Cerebellar cortex (tissue), 1 donor: ENCODE measurements around the gene BTBD1.

Experiments
- DNase-seq: peaks from one replicate; pipeline ENCODE4 v3.0.0-alpha.2; 2015; ENCODE audit warnings: low spot score

The BTBD1 gene

DNA sequence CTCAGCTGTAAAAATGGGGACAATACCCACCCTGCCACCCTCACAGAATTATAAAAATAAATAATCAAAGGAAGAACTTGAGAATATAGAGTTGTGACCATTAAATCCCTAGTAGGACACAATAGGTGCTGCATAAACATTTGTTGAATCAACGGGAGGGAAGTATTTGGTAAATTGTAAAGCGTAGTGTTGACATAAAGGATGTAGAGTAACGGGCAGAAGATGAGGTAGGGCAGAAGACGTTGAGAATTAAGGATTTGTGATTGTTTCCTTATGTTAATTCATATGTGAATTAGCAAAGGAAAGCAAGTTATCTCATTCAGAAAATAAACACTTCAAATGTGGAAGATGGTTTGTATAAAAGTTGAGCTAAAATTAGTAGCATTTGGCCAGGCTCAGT, 73.9 kb downstream of the BTBD1 start:
- no peak for DNase-seq

DNA sequence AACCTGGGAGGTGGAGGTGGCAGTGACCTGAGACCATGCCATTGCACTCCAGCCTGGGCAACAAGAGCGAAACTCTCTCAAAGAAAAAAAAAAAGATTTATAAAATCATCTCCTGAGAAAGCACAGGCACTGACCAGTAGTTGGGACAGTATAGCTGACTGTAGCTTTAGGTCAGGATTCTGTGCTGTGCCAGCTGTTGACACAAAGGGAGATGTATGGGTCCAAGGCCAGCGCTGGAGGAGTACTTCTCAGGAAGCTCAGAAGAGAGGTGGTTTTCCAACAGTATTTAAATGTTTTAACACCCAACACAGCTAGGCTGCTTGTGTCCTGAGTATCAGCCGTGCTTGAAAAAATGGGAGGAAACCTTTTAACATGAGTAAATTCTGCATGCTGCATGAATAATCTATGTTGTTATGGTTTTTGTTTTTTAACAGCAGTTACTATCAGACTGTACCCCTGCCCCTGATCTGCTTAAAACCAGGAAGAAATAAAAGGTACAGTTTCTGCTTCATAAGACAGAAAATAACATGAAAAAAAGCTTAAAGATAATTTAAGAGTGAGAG, 74.5 kb downstream of the BTBD1 start:
- no peak for DNase-seq

DNA sequence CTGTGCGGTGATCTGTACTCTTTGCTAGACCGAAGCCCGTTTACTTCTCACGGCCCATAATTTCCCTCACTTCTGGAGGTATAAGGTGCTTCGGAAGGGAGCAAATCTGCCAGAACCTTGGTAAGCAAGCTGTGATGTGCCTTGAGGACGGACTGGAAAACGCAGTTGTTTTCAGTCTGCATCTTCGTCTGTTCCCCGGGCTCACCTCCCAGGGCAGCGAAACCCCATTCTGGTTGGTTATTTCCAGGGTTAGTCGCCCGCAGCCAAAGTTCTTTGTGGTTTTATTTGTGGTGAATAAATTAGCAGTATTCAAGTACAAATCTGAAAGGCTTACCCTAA, 80.6 kb downstream of the BTBD1 start:
- DNase-seq, result no peak

DNA sequence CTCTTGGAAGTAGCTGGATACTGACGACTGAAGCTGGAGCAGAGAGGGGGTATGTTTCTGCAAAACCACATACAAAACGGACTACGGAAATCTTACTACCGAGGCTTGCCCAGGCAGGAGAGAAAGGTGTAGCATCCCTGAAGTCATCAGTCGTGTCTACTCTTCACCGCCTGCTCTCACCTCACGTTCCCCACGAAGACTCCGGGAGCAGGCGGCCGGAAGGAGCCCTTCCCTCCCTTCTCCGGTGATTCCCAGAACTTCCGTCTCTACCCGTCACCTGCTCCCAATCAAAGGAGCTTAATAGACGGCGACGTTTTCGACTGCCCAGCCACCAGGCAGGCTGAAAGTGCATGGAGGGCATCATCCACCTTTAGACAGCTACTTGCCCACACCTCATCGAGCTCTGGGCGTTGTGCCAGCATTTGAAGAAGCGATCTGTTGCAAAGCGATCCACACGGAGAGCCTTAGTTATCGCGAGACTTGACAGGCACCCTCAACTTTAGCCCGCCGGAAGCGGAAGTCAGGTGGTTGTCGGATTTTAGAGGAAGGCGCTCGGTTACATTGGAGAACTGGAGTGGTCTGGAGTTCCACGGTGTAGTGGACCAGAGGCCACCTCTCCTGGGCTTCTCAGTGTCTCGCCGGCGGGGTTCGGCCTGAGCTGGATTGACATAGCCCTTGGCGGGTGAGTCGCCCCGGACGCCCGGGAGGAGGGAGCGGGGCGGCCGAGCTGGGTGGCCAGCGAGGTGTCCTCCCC, 81.2 kb downstream of the BTBD1 start, which contains the start of gene RAMAC:
Gene RAMAC, plus strand, starts transcription at position 523 of the 754 bp plus-strand sequence. CDS start 2,809 bp downstream, outside the sequence.
- DNase-seq, result peak; percentile 99

DNA sequence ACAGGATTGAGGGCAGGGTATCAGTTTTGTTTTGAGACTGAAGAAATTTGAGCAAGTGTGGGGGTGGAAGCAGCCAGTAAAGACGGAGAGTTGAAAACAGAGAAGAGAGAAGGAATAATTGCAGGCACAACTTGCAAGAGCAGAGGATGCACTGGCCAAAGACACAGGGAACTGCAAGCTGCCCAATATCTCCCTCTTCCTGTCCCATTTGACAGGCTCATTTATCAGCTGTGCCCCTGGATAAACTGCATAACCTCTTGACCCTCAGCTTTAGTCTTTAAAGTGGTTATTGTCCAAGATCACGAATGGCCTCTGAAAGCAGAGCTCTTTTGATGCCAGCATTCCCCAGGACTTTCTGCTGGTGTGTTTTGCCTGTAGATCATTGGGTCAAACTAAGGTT, 86.1 kb downstream of the BTBD1 start:
- DNase-seq, result no peak

DNA sequence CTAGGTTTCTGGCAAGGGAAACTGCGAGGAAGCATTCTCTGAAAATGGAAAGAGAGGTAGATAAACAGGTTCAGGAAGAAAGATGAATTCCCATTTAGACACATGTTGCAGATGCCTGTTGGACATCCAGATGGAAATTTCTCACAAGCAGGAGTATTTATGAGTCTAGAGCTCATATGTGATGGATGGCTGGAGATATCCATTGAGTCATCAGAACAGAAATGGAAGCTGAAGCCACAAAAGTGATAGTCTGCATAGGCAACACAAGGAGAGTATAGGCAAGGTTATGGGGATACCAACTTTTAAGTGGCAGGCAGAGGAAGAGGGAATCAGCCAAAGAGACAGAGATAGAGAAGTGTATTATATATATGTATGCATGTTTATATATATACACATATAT, 87.3 kb downstream of the BTBD1 start:
- no peak for DNase-seq

DNA sequence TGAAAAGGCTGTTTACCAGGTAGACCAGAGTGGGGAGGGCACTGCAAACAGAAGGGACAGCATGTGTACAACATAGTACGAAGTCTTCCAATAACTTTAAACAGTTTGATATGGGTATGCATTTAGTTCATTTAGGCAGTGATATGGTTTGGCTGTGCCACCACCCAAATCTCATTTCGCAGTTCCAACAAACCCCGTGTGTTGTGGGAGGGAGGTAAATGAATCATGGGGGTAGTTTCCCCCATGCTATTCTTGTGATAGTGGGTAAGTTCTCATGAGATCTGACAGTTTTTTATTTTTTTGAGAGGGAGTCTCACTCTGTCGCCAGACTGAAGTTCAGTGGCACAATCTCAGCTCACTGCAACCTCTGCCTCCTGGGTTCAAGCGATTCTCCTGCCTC, 88.6 kb downstream of the BTBD1 start:
- no peak for DNase-seq

DNA sequence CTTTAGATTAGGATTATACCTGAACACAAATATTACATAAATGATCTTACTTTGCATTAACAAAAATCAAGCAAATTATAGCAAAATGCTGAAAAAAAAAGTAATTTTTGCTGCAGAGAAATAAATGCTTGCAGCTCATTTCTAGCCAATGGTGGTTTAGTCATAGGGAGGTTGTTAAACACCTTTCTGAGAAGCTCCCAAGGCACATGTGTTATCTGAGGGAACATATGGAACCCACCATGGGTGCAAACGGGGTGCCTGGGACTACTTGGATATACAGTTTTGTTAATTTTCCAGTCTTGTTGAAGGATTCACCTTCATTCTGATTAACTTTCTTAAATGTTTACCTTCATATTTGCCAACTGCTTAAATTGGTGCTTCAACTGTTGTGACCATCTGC, 90.0 kb downstream of the BTBD1 start:
- DNase-seq, result no peak

DNA sequence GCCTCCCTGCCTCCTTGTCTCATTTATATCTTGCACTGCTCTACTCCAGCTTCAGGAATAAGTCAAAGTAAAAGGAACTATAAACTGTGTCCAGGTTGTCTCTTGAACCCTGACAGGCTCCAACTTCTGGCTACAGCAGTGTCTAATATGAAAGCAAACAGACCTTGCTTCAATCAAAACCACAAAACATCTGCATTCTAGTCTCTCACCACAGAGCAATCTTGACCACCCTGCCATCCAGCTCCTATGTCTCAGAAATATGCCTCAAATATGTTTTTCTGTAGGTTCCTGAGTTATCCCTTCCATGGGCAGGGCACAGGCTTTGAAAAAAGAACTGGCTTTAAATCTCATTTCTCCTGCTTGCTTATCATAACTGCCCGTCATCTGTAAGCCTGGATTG, 94.1 kb downstream of the BTBD1 start:
- no peak for DNase-seq

DNA sequence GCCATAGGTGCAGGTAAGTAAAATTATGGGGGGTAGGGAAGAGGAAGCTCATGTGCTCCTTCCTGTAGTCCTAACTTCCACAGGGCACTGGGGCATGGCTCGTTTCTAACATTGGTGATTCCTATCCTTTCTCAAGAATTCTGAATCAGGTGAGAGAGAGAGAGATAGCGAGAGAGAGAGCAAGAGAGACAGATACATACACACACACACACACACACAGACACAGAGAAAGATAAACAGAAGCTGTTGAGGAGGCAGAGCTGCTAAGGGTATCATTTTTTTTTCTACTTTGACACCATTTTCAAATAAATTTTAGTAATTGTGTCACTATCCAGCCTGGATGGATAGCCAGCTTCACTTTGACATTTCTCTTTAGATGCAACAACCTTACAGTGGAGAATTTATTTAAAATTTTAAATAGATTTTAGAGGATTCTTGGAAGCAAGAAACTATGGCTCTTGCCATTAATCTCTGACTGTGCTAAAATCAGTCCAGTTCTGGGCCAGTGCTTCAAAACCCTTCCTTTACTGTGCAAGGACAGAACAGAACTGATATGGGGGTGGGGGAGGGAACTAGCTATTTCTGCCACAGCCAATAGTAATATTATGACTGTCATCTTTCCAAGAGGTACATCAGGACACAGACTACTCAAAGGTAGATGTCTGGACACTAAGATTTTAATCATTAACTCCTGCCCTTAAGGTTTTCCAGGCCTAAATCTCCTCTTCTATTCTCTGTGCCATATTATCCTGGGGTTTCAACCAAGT, 95.7 kb downstream of the BTBD1 start:
- no peak for DNase-seq

DNA sequence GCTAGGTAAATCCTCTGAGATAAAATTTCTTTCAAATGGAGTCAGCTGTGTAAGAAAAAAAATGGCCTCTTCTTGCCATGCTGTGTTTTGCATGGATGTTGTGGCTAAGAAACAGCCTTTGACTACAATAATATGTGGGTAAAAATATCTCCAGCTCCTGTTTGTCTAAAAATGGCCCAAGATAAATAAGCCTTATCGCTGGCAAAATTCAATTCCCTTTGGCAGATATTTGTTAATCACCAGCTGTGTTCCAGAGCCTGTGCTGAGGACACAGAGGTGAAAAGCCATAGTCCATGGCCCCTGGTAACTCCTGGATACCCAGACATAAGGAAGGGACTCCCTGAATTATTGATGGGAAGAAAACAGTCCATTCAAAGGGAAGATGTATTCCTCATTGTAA, 96.4 kb downstream of the BTBD1 start:
- no peak for DNase-seq

DNA sequence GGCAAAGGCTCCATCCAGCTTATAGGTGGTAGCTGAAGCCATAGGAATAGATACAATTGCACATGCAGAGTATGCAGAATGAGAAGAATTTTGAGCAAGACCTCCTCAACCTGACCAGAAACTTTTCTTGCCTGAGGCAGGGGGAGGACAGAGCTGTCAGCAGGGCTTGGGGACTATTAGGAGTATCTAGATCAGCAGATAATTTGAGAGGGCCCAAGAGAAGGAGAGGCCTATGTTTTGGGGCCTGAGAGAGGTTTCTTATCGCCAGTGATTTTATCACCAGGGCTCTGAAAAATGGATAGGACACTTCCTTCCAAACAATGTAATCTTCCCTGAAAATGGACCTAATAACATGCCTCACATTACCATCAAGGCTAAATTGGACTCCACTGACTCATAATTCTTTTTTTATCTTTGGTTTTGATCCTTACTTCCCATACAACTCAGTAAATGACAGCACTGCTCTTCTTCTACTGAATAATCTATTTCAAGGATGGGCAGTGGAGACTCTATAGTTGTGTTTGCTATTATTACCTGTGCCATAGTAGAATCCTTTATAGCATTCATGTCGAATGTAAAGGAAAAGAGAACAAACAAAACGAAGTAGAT, 96.9 kb downstream of the BTBD1 start:
- DNase-seq, result no peak

DNA sequence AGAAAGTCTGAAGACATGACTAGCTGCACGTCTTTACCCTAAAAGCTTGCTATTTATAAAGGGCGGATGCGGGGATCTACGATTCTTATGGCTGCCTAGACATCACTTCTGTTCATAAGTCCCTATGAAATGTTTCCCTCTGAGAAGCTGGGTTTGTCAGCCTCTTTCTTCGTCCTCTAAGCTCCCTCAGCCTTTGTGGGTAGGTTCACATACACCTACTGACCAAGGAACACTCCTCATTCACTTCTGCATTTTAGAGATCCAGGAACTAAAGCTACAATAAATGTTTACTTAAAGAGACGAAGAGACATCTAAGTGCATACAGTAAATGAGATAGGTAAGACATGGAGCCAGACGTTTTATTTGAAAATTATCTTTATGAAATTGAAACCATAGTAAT, 97.7 kb downstream of the BTBD1 start:
- no peak for DNase-seq

DNA sequence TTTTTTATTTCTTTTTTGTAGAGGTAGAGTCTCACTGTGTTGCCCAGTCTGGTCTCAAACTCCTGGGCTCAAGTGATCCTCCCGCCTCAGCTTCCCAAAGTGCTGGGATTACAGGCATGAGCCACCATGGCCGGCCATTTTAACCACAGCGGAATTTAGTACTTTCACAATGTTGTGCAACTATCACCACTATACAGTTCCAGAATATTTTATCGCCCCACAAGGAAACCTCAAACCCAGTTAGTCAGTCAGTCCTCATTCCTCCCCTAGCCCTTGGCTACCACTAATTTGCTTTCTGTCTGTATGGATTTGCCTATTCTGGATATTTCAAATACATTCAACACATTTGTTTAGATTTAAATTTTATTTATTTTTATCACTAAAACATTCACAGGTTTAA, 99.0 kb downstream of the BTBD1 start:
- DNase-seq, result no peak

DNA sequence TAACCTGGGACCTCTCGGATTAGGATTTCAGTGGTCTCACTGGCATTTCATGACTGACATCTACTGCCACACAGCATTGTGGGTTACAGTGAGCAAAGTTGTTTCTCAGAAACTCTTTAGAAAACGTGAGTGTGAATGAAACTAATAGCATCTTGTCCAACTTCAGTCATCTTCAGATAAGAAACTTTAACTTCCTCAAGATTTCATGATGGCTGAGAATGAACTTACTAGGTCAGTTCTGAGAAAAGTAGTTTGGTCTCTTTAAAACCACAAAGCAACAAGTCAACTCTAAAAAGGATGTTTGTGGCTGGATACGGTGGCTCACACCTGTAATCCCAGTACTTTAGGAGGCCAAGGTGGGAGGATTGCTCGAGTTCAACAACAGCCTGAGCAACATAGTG, 100.4 kb downstream of the BTBD1 start:
- no peak for DNase-seq
